Body of pancreas (tissue), 4 donors: Measurements from ENCODE around the gene EVL.

ENCODE experiments used
- CTCF ChIP-seq, 7 experiments: fragments of 450-650 bp in 4 of 7; fragments of 200-600 bp in 3 of 7; sonication (generic) in 3 of 7; IDR thresholded peaks; one replicate each; pipeline ENCODE4 v1.5.1; 2016 to 2019; ENCODE audit warnings: antibody characterized with exemption in 7 of 7
- POLR2A ChIP-seq, 3 donors: fragments of 450-650 bp; IDR thresholded peaks; one replicate each; pipeline ENCODE4 v1.6.1; 2016; ENCODE audit warnings: antibody characterized with exemption in 3 of 3, mild to moderate bottlenecking in 2 of 3

GRCh38 chr14:100168506-100168905 is 103.3 kb downstream of the EVL start:
- TF ChIP-seq CTCF (IDR thresholded peaks at IDR 0.05): no peak
- TF ChIP-seq POLR2A (IDR thresholded peaks at IDR 0.05): no peak
